D341Med (cell line): ENCODE data around the gene IL17F.

Experiments used
- DNase-seq: peaks from one replicate; pipeline ENCODE4 v3.0.0; 2012; ENCODE audit warnings: low spot score

The IL17F gene

GRCh38 chr6:52244400-52244799, at the start of gene IL17F:
Gene IL17F, minus strand, starts transcription at chr6:52244500. Its CDS starts 71 bp downstream, at chr6:52244429.
- DNase-seq, result no peak

GRCh38 chr6:52293067-52293466, 48.8 kb upstream of the IL17F start:
- no peak for DNase-seq

GRCh38 chr6:52288841-52289240, 44.5 kb upstream of the IL17F start:
- no peak for DNase-seq

GRCh38 chr6:52288216-52288615, 43.9 kb upstream of the IL17F start:
- DNase-seq, result no peak

GRCh38 chr6:52286798-52287432, 42.6 kb upstream of the IL17F start:
- peak; percentile 57 for DNase-seq

- DNase-seq, result no peak
These were observed 41.1 kb upstream of the IL17F start for GRCh38 chr6:52285177-52286068.

- peak; percentile 93 for DNase-seq
These were observed 40.3 kb upstream of the IL17F start, which contains the start of gene MCM3 for GRCh38 chr6:52284460-52285176. Gene MCM3, minus strand, starts transcription at chr6:52284742. Its CDS starts 68 bp downstream, at chr6:52284674.

- no peak for DNase-seq
These were observed 39.8 kb upstream of the IL17F start for GRCh38 chr6:52284131-52284459.

GRCh38 chr6:52283111-52283510, 38.8 kb upstream of the IL17F start:
- no peak for DNase-seq

GRCh38 chr6:52276130-52276529, 31.8 kb upstream of the IL17F start:
- no peak for DNase-seq

- no peak for DNase-seq
These were observed 27.7 kb upstream of the IL17F start for GRCh38 chr6:52271852-52272460.

- DNase-seq, result peak; percentile 77
These were observed 19.6 kb upstream of the IL17F start for GRCh38 chr6:52263709-52264540.

- DNase-seq, result no peak
These were observed 18.5 kb upstream of the IL17F start for GRCh38 chr6:52262620-52263344.

GRCh38 chr6:52261229-52261628, 16.9 kb upstream of the IL17F start:
- DNase-seq, result no peak

- DNase-seq, result no peak
These were observed 16.3 kb upstream of the IL17F start for GRCh38 chr6:52260634-52261033.

- DNase-seq, result no peak
These were observed 11.1 kb upstream of the IL17F start for GRCh38 chr6:52255434-52255833.

GRCh38 chr6:52254731-52255378, 10.6 kb upstream of the IL17F start:
- no peak for DNase-seq

GRCh38 chr6:52253494-52253893, 9.2 kb upstream of the IL17F start:
- DNase-seq, result no peak

- DNase-seq, result no peak
These were observed 6.8 kb upstream of the IL17F start for GRCh38 chr6:52251113-52251512.

GRCh38 chr6:52249078-52249477, 4.8 kb upstream of the IL17F start:
- DNase-seq, result no peak
